H1 (cell line): ENCODE measurements around the gene TAPT1.

Experiments
- EZH2 ChIP-seq: fragments of 200-600 bp; sonication (generic); IDR thresholded peaks from 2 replicates; pipeline ENCODE4 v1.7.1; 2012; ENCODE audit warnings: low read depth, mild to moderate bottlenecking, moderate library complexity, low read length, inconsistent platforms; ENCODE audit not compliant: severe bottlenecking
- POLR2AphosphoS5 ChIP-seq: IDR thresholded peaks from 2 replicates; pipeline ENCODE4 v1.6.1; 2011; ENCODE audit warnings: low read depth, low read length
- YY1 ChIP-seq: IDR thresholded peaks from 2 replicates; pipeline ENCODE4 v1.6.1; 2011; ENCODE audit warnings: low read depth, mild to moderate bottlenecking, low read length
- TF ChIP-seq, protein P1 (sequence below), 3 experiments: IDR thresholded peaks; 1 replicate in 2 of 3; 2 replicates in 1 of 3; pipeline versions ENCODE4 v1.5.1 to v1.6.1; 2011; ENCODE audit warnings: low read length in 3 of 3, mild to moderate bottlenecking in 3 of 3, inconsistent platforms in 2 of 3, low read depth in 1 of 3, moderate library complexity in 1 of 3; ENCODE audit not compliant: insufficient read depth in 1 of 3; ENCODE audit errors: control extremely low read depth in 1 of 3

DNA sequence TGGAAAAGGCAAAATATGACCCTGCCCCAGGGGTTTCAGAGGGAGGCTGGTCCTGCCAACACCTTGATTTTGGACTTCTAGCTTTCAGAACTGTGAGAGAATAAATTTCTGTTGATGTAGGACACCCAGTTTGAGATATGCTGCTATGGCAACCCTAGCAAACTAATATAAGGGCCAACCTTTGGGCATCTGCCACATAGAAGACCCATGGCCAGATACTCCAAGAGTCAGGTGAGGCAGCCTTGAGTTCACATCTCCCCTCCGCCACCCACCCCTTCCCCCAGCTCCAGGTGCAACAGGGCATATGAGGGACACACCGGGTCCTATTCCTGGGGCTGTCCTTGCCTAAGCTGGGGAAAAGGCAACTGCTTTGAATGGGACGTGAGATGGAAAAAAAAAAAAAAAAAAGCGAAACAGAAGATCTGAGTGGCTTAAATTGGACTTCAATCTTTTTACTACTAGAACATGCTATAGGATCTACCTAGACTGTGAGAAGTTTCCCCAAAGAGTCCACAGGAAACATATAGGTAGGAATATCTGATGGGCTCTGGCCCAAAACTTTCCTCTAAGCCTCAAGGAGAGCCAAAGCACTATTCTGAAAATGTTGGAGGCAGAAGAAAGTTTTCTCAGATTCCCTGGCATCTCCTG, 85.9 kb downstream of the TAPT1 start:
- TF ChIP-seq POLR2AphosphoS5 (no peak), YY1 (no peak), EZH2 (no peak)
- TF ChIP-seq, protein P1, sequence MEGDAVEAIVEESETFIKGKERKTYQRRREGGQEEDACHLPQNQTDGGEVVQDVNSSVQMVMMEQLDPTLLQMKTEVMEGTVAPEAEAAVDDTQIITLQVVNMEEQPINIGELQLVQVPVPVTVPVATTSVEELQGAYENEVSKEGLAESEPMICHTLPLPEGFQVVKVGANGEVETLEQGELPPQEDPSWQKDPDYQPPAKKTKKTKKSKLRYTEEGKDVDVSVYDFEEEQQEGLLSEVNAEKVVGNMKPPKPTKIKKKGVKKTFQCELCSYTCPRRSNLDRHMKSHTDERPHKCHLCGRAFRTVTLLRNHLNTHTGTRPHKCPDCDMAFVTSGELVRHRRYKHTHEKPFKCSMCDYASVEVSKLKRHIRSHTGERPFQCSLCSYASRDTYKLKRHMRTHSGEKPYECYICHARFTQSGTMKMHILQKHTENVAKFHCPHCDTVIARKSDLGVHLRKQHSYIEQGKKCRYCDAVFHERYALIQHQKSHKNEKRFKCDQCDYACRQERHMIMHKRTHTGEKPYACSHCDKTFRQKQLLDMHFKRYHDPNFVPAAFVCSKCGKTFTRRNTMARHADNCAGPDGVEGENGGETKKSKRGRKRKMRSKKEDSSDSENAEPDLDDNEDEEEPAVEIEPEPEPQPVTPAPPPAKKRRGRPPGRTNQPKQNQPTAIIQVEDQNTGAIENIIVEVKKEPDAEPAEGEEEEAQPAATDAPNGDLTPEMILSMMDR (IDR thresholded peaks at IDR 0.05; ENCODE audit: control extremely low read depth in 1 of 3, insufficient read depth in 1 of 3, low read depth in 1 of 3, low read length in 3 of 3): no peak
